Progenitor cell of endocrine pancreas (in vitro differentiated cells): Measurements from ENCODE around the gene MPIG6B. TPM values are rescaled to one million over a fixed set of nuclear protein-coding genes. Genes with fewer than 3 reads are reported as not detected.
A peak's percentile ranks its signal among the peaks of the same experiment; 100 is the strongest.

Source experiments
- DNase-seq: peaks from one replicate; pipeline ENCODE4 v3.0.0; 2021; ENCODE audit warnings: low spot score; ENCODE audit not compliant: unreplicated experiment
- H3K27ac Mint-ChIP-seq: 2 replicates; pipeline ENCODE4 v1.8.0; 2021; ENCODE audit warnings: mild to moderate bottlenecking, moderate library complexity, mixed read lengths
- H3K27me3 Mint-ChIP-seq: 2 replicates; pipeline ENCODE4 v1.8.0; 2021; ENCODE audit warnings: mixed read lengths
- H3K36me3 Mint-ChIP-seq: 2 replicates; pipeline ENCODE4 v1.8.0; 2022; ENCODE audit warnings: mixed read lengths; ENCODE audit not compliant: insufficient read depth
- H3K4me1 Mint-ChIP-seq: 2 replicates; pipeline ENCODE4 v1.8.0; 2021; ENCODE audit warnings: low read depth, mixed read lengths
- H3K4me3 Mint-ChIP-seq: 2 replicates; pipeline ENCODE4 v1.8.0; 2021; ENCODE audit warnings: low read depth, mild to moderate bottlenecking, moderate library complexity, mixed read lengths
- H3K9me3 Mint-ChIP-seq: 2 replicates; pipeline ENCODE4 v1.8.0; 2021; ENCODE audit warnings: low read depth, mixed read lengths
- total RNA-seq: library from RNA; stranded (reverse); gene quantifications from 2 replicates; pipeline ENCODE4 v1.2.1, GENCODE V29; 2021
- TF ChIP-seq, protein P1 (sequence below): fragments of 200-600 bp; sonication (generic); IDR thresholded peaks from one replicate; pipeline ENCODE4 v1.5.0; 2021; ENCODE audit warnings: antibody characterized with exemption, mild to moderate bottlenecking; ENCODE audit not compliant: unreplicated experiment

Gene MPIG6B
- total RNA-seq, 1 donor from 2014 or later = not detected

- H3K36me3 Mint-ChIP-seq = peaks cover 24% of the 10 kb centered on the region
- no peaks in the 10 kb centered on the region for H3K9me3 Mint-ChIP-seq
- no peak for DNase-seq
- TF ChIP-seq, protein P1, sequence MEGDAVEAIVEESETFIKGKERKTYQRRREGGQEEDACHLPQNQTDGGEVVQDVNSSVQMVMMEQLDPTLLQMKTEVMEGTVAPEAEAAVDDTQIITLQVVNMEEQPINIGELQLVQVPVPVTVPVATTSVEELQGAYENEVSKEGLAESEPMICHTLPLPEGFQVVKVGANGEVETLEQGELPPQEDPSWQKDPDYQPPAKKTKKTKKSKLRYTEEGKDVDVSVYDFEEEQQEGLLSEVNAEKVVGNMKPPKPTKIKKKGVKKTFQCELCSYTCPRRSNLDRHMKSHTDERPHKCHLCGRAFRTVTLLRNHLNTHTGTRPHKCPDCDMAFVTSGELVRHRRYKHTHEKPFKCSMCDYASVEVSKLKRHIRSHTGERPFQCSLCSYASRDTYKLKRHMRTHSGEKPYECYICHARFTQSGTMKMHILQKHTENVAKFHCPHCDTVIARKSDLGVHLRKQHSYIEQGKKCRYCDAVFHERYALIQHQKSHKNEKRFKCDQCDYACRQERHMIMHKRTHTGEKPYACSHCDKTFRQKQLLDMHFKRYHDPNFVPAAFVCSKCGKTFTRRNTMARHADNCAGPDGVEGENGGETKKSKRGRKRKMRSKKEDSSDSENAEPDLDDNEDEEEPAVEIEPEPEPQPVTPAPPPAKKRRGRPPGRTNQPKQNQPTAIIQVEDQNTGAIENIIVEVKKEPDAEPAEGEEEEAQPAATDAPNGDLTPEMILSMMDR = no peak
- H3K27ac Mint-ChIP-seq = peak overlapping the region; percentile 98
- H3K4me1 Mint-ChIP-seq = peaks cover 51% of the 10 kb centered on the region
- H3K4me3 Mint-ChIP-seq = peak overlapping the region; percentile 99
- no peaks in the 10 kb centered on the region for H3K27me3 Mint-ChIP-seq
These were observed 11.7 kb downstream of the MPIG6B start for GRCh38 chr6:31734821-31735406.

GRCh38 chr6:31736021-31736767 lies 13.0 kb downstream of the MPIG6B start, which contains the start of gene CLIC1:
TSS of gene CLIC1 (minus strand) at chr6:31736530. CDS start at chr6:31736300, 230 bp downstream.
- Mint-ChIP-seq H3K4me3 (peak within 1 kb of the TSS; percentile 99), H3K4me1 (peaks cover 49% of the 10 kb centered on the region), H3K36me3 (peaks cover 16% of the 10 kb centered on the region), H3K9me3 (no peaks in the 10 kb centered on the region), H3K27me3 (no peaks in the 10 kb centered on the region), H3K27ac (peak within 1 kb of the TSS; percentile 98)
- peak; percentile 35 for DNase-seq
- TF ChIP-seq, protein P1 = no peak

GRCh38 chr6:31736768-31737314 lies 13.7 kb downstream of the MPIG6B start:
- H3K27ac Mint-ChIP-seq = peak overlapping the region; percentile 98
- H3K9me3 Mint-ChIP-seq = no peaks in the 10 kb centered on the region
- peaks cover 49% of the 10 kb centered on the region for H3K4me1 Mint-ChIP-seq
- peak overlapping the region; percentile 99 for H3K4me3 Mint-ChIP-seq
- H3K27me3 Mint-ChIP-seq = no peaks in the 10 kb centered on the region
- TF ChIP-seq, protein P1 = no peak
- DNase-seq = no peak
- H3K36me3 Mint-ChIP-seq = peaks cover 14% of the 10 kb centered on the region

DNA sequence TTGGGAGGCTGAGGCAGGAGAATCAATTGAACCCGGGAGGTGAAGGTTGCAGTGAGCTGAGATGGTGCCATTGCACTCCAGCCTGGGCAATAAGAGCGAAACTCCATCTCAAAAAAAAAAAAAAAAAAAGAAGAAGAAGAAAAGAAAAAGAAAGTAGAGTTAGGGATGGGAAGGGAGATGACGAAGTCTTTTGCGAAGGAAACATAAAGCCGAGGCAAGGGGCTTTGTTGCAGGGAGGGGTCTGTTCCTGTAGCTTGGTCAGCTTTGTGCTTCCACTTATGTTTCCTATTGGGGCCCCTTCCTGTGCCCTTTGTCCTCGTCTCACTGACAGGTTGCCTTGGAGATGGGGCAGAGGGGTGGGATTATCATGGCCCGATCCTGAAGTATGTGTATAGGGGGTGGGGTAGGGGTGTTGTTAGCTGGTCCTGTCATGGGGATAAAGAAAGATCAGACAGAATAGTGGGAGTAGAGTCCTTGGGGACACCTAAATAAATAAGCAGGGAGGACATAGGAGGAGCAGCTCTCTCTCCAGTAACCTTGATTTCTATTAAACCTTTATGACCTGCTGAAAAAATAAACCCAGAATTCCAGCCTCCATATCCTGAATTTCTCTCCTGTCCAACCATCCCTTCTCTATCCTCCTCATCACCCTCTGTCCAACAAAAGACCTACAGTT lies 14.3 kb downstream of the MPIG6B start:
- H3K4me1 Mint-ChIP-seq = peaks cover 49% of the 10 kb centered on the region
- H3K27ac Mint-ChIP-seq = peak overlapping the region; percentile 98
- peaks cover 10% of the 10 kb centered on the region for H3K36me3 Mint-ChIP-seq
- peak overlapping the region; percentile 99 for H3K4me3 Mint-ChIP-seq
- H3K9me3 Mint-ChIP-seq = no peaks in the 10 kb centered on the region
- TF ChIP-seq, protein P1 = no peak
- no peaks in the 10 kb centered on the region for H3K27me3 Mint-ChIP-seq
- no peak for DNase-seq
